Brain pericyte (primary cell): Measurements from ENCODE around the gene ARRDC1.
"Not testable (repeated sequence)": the region's sequence is repeated elsewhere in the genome, so short reads cannot be mapped to it uniquely, and the experiment has no call there.

Experiments
- DNase-seq: peaks from one replicate; pipeline ENCODE4 v3.0.0-alpha.2; 2012; ENCODE audit warnings: low read depth, low spot score

ARRDC1 gene

GRCh38 chr9:137583957-137584356 lies 21.5 kb upstream of the ARRDC1 start:
- no peak for DNase-seq

- no peak for DNase-seq
Observed at GRCh38 chr9:137586854-137587253, 18.6 kb upstream of the ARRDC1 start.

- no peak for DNase-seq
Observed at GRCh38 chr9:137588311-137588710, 17.2 kb upstream of the ARRDC1 start.

- DNase-seq = no peak
Observed at GRCh38 chr9:137588891-137589290, 16.6 kb upstream of the ARRDC1 start.

GRCh38 chr9:137589441-137590122 lies 15.9 kb upstream of the ARRDC1 start:
- no peak for DNase-seq

- no peak for DNase-seq
Observed at GRCh38 chr9:137590123-137590468, 15.4 kb upstream of the ARRDC1 start.

GRCh38 chr9:137590469-137591383 lies 14.8 kb upstream of the ARRDC1 start, which contains the start of gene ZMYND19:
Gene ZMYND19 (minus strand): TSS chr9:137590512. CDS start chr9:137590263, 249 bp downstream.
- no peak for DNase-seq

GRCh38 chr9:137592767-137593166 lies 12.7 kb upstream of the ARRDC1 start:
- no peak for DNase-seq

- no peak for DNase-seq
Observed at GRCh38 chr9:137593176-137593575, 12.3 kb upstream of the ARRDC1 start.

GRCh38 chr9:137596577-137596976 lies 8.9 kb upstream of the ARRDC1 start:
- not testable (repeated sequence) for DNase-seq

GRCh38 chr9:137598943-137599342 lies 6.5 kb upstream of the ARRDC1 start:
- no peak for DNase-seq

GRCh38 chr9:137602661-137603060 lies 2.8 kb upstream of the ARRDC1 start:
- DNase-seq = no peak

GRCh38 chr9:137603879-137604278 lies 1.6 kb upstream of the ARRDC1 start:
- DNase-seq = no peak

GRCh38 chr9:137604345-137605086 lies 970 bp upstream of the ARRDC1 start:
- DNase-seq = no peak

- no peak for DNase-seq
Observed at GRCh38 chr9:137606005-137606621, 627 bp downstream of the ARRDC1 start.

- no peak for DNase-seq
Observed at GRCh38 chr9:137606734-137607138, 1.2 kb downstream of the ARRDC1 start.

GRCh38 chr9:137607141-137607857 lies 1.8 kb downstream of the ARRDC1 start:
- DNase-seq = no peak

- DNase-seq = no peak
Observed at GRCh38 chr9:137610944-137611343, 5.5 kb downstream of the ARRDC1 start.

GRCh38 chr9:137611623-137612609 lies 6.4 kb downstream of the ARRDC1 start:
- no peak for DNase-seq

- DNase-seq = no peak
Observed at GRCh38 chr9:137612741-137613142, 7.3 kb downstream of the ARRDC1 start.
